Mammary epithelial cell (primary cell): Measurements from ENCODE around the gene CACNB1.

Source experiments
- CTCF ChIP-seq, 2 donors: IDR thresholded peaks in 1 of 2; conservative IDR thresholded peaks in 1 of 2; 2 replicates each; pipeline ENCODE4 v1.5.1; 2011 to 2012; ENCODE audit warnings: inconsistent platforms in 2 of 2, low read length in 2 of 2, mild to moderate bottlenecking in 2 of 2, control low read depth in 1 of 2, low read depth in 1 of 2; ENCODE audit not compliant: insufficient read depth in 1 of 2; ENCODE audit errors: extremely low read depth in 1 of 2
- EZH2 ChIP-seq: IDR thresholded peaks from 2 replicates; pipeline ENCODE4 v1.6.1; 2012; ENCODE audit warnings: low read length, inconsistent platforms, borderline replicate concordance

DNA sequence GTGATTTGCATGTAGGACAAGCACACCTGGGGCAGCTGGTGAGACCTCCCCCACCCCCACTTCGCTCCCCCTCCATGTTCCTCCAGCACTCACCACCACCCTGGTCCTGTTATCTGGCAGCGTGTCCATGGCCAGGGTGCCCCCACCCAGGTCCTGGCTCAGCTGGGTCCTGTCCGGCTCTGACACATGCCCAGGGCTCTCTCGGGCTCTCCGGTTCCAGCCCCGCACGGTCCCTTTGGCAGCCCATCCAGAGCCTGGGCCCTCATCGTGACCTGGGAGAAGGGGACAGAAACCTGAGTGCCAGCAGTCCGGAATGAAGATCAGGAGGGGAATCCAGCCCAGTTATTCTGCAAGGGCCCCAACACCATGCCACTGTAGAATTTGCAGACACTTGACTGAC, 57.9 kb downstream of the CACNB1 start:
- TF ChIP-seq CTCF (conservative IDR thresholded peaks at IDR 0.05 in 1 of 2, IDR thresholded peaks at IDR 0.05 in 1 of 2; ENCODE audit: extremely low read depth in 1 of 2, insufficient read depth in 1 of 2, low read depth in 1 of 2, low read length in 2 of 2): no peak
- TF ChIP-seq EZH2: no peak
